Mesodermal cell (in vitro differentiated cells): Measurements from ENCODE around the gene KLHL22.
"Not testable (repeated sequence)": the region's sequence is repeated elsewhere in the genome, so short reads cannot be mapped to it uniquely, and the experiment has no call there.

Experiments
- H3K27ac ChIP-seq: 2 replicates; pipeline ENCODE4 v1.7.0; 2013; ENCODE audit warnings: mild to moderate bottlenecking, low read depth, low read length, moderate library complexity; ENCODE audit not compliant: severe bottlenecking
- H3K36me3 ChIP-seq: 2 replicates; pipeline ENCODE4 v1.7.1; 2013; ENCODE audit warnings: mild to moderate bottlenecking, low read length, moderate library complexity; ENCODE audit not compliant: control insufficient read depth, insufficient read depth
- H3K4me1 ChIP-seq: one replicate; pipeline ENCODE4 v1.7.1; 2013; ENCODE audit warnings: mild to moderate bottlenecking, low read length; ENCODE audit not compliant: insufficient read depth, control insufficient read depth, poor library complexity, severe bottlenecking
- H3K4me3 ChIP-seq: 2 replicates; pipeline ENCODE4 v1.7.0; 2013; ENCODE audit warnings: low read length, control low read depth, mild to moderate bottlenecking; ENCODE audit not compliant: insufficient read depth, poor library complexity, severe bottlenecking; ENCODE audit errors: extremely low read depth
- H3K9me3 ChIP-seq: 2 replicates; pipeline ENCODE4 v1.7.1; 2013; ENCODE audit warnings: mild to moderate bottlenecking, low read length, moderate library complexity; ENCODE audit not compliant: control insufficient read depth
- WGBS, 2 experiments: methylation state at CpG; one replicate each; pipeline ENCODE4 v1.1.5; 2013; ENCODE audit warnings: missing lambda C conversion rate in 2 of 2; ENCODE audit not compliant: insufficient coverage in 2 of 2; 5-methylcytosine and 5-hydroxymethylcytosine counted together

The KLHL22 gene

GRCh38 chr22:20424568-20424931 lies 71.0 kb downstream of the KLHL22 start:
- peak overlapping the region; percentile 49 for H3K27ac ChIP-seq
- 91 to 93% methylated on average over 7 to 15 of the region's 15 CpGs for WGBS, 2 experiments

GRCh38 chr22:20423906-20424551 lies 71.6 kb downstream of the KLHL22 start:
- H3K4me3 ChIP-seq: no peak overlapping the region

More at GRCh38 chr22:20424568-20424931, 71.0 kb downstream of the KLHL22 start:
- Histone ChIP-seq H3K4me1 (peaks cover 5% of the 10 kb centered on the region), H3K36me3 (peaks cover 34% of the 10 kb centered on the region), H3K4me3 (no peak overlapping the region), H3K9me3 (no peaks in the 10 kb centered on the region)

GRCh38 chr22:20423008-20423905 lies 72.3 kb downstream of the KLHL22 start:
- Histone ChIP-seq H3K36me3 (peaks cover 21% of the 10 kb centered on the region), H3K4me3 (no peak overlapping the region), H3K4me1 (peaks cover 3% of the 10 kb centered on the region), H3K9me3 (no peaks in the 10 kb centered on the region), H3K27ac (peak overlapping the region; percentile 49)
- 92% methylated on average over 14 to 19 of the region's 20 CpGs for WGBS, 2 experiments

More at GRCh38 chr22:20423906-20424551, 71.6 kb downstream of the KLHL22 start:
- Histone ChIP-seq H3K4me1 (peaks cover 3% of the 10 kb centered on the region), H3K36me3 (peaks cover 29% of the 10 kb centered on the region), H3K27ac (peak overlapping the region; percentile 49), H3K9me3 (no peaks in the 10 kb centered on the region)
- WGBS, 2 experiments: 71 to 81% methylated on average over 24 to 26 of the region's 31 CpGs

- Histone ChIP-seq H3K27ac (no peak overlapping the region), H3K9me3 (no peaks in the 10 kb centered on the region), H3K4me3 (no peak overlapping the region), H3K36me3 (peaks cover 16% of the 10 kb centered on the region), H3K4me1 (peaks cover 3% of the 10 kb centered on the region)
- WGBS, 2 experiments: 91 to 93% methylated on average over 16 to 17 of the region's 21 CpGs
These were observed 73.2 kb downstream of the KLHL22 start for GRCh38 chr22:20422271-20423007.

- peaks cover 3% of the 10 kb centered on the region for H3K4me1 ChIP-seq
- H3K36me3 ChIP-seq: peaks cover 8% of the 10 kb centered on the region
- no peaks in the 10 kb centered on the region for H3K9me3 ChIP-seq
- no peak overlapping the region for H3K27ac ChIP-seq
- WGBS, 2 experiments: 85 to 89% methylated on average over 6 to 7 of the region's 7 CpGs
- H3K4me3 ChIP-seq: no peak overlapping the region
These were observed 74.1 kb downstream of the KLHL22 start for GRCh38 chr22:20421507-20421874.

- Histone ChIP-seq H3K4me3 (no peak overlapping the region), H3K4me1 (peaks cover 3% of the 10 kb centered on the region), H3K9me3 (no peaks in the 10 kb centered on the region), H3K36me3 (peaks cover 5% of the 10 kb centered on the region), H3K27ac (no peak overlapping the region)
- 92 to 98% methylated on average over 8 to 10 of the region's 11 CpGs for WGBS, 2 experiments
These were observed 75.3 kb downstream of the KLHL22 start for GRCh38 chr22:20420157-20420842.

- peaks cover 5% of the 10 kb centered on the region for H3K36me3 ChIP-seq
- H3K4me1 ChIP-seq: peaks cover 3% of the 10 kb centered on the region
- 100% methylated on average over 1 of the region's 2 CpGs for WGBS, 2 experiments
- H3K9me3 ChIP-seq: no peaks in the 10 kb centered on the region
- no peak overlapping the region for H3K27ac ChIP-seq
- H3K4me3 ChIP-seq: no peak overlapping the region
These were observed 76.0 kb downstream of the KLHL22 start for GRCh38 chr22:20419664-20419951.

GRCh38 chr22:20418211-20418788 lies 77.3 kb downstream of the KLHL22 start:
- Histone ChIP-seq H3K9me3 (no peaks in the 10 kb centered on the region), H3K4me3 (peak overlapping the region; percentile 31), H3K36me3 (no peaks in the 10 kb centered on the region), H3K27ac (no peak overlapping the region), H3K4me1 (peaks cover 3% of the 10 kb centered on the region)
- 23% methylated on average over 40 of the region's 42 CpGs for WGBS, 2 experiments

GRCh38 chr22:20415699-20416098 lies 79.9 kb downstream of the KLHL22 start:
- not testable (repeated sequence) for H3K4me1 ChIP-seq, H3K4me3 ChIP-seq, H3K27ac ChIP-seq, H3K36me3 ChIP-seq, H3K9me3 ChIP-seq
- WGBS, 2 experiments: 60 to 80% methylated on average over 1 of the region's 3 CpGs

GRCh38 chr22:20415241-20415640 lies 80.4 kb downstream of the KLHL22 start:
- H3K9me3 ChIP-seq, H3K27ac ChIP-seq, H3K4me1 ChIP-seq, H3K36me3 ChIP-seq, H3K4me3 ChIP-seq: not testable (repeated sequence)
- WGBS, 2 experiments: 79% methylated on average over 2 of the region's 3 CpGs; no CpG with 5 or more reads in 1 of the 2 experiments
